Osteoblast (primary cell): ENCODE results near the gene SHROOM3. TPM values are rescaled to one million over a fixed set of nuclear protein-coding genes. Genes with fewer than 3 reads are reported as not detected.

Source experiments
- DNase-seq: peaks from one replicate; pipeline ENCODE4 v3.0.0; 2011; ENCODE audit warnings: low spot score, mixed read lengths; ENCODE audit not compliant: insufficient read length; ENCODE audit errors: missing footprints
- H2AFZ ChIP-seq: 2 replicates; pipeline ENCODE4 v1.6.0; 2011; ENCODE audit warnings: mild to moderate bottlenecking, low read length
- H3K27ac ChIP-seq: 2 replicates; pipeline ENCODE4 v1.5.1; 2011; ENCODE audit warnings: mild to moderate bottlenecking, low read depth, low read length, moderate library complexity
- H3K27me3 ChIP-seq: 2 replicates; pipeline ENCODE4 v1.6.0; 2012; ENCODE audit warnings: mild to moderate bottlenecking, control low read depth, inconsistent platforms, low read length, moderate library complexity; ENCODE audit not compliant: insufficient read depth
- H3K36me3 ChIP-seq: 2 replicates; pipeline ENCODE4 v1.5.1; 2011; ENCODE audit warnings: mild to moderate bottlenecking, low read length, control low read depth, moderate library complexity; ENCODE audit not compliant: insufficient read depth
- H3K4me1 ChIP-seq: 2 replicates; pipeline ENCODE4 v1.5.1; 2011; ENCODE audit warnings: mild to moderate bottlenecking, low read length, control low read depth, moderate library complexity; ENCODE audit not compliant: insufficient read depth
- H3K4me2 ChIP-seq: 2 replicates; pipeline ENCODE4 v1.6.0; 2011; ENCODE audit warnings: mild to moderate bottlenecking, low read length; ENCODE audit not compliant: insufficient read depth
- H3K4me3 ChIP-seq: fragments of 200-600 bp; sonication (generic); 3 replicates; pipeline ENCODE4 v1.5.1; 2012; ENCODE audit warnings: mild to moderate bottlenecking, low read length, inconsistent platforms; ENCODE audit not compliant: insufficient read depth
- H3K79me2 ChIP-seq: 2 replicates; pipeline ENCODE4 v1.6.0; 2012; ENCODE audit warnings: mild to moderate bottlenecking, low read length, control low read depth, inconsistent platforms; ENCODE audit not compliant: insufficient read depth
- H3K9me3 ChIP-seq: 2 replicates; pipeline ENCODE4 v1.5.1; 2011; ENCODE audit warnings: low read depth, low read length, control low read depth
- H4K20me1 ChIP-seq: 2 replicates; pipeline ENCODE4 v1.6.0; 2012; ENCODE audit warnings: mild to moderate bottlenecking, low read length, control low read depth; ENCODE audit not compliant: insufficient read depth
- CTCF ChIP-seq: IDR thresholded peaks from 2 replicates; pipeline ENCODE4 v1.5.1; 2011; ENCODE audit warnings: mild to moderate bottlenecking, low read depth, low read length, moderate library complexity; ENCODE audit errors: extremely low read depth
- total RNA-seq: library from RNA; depleted of rRNA; stranded (reverse); fragments of >200 nt; gene quantifications from 2 replicates; pipeline ENCODE4 v1.2.3, GENCODE V29; 2012

Gene SHROOM3
- total RNA-seq, 1 donor = 9.8 TPM

- H3K4me1 ChIP-seq = peaks cover 26% of the 10 kb centered on the region
- H3K4me2 ChIP-seq = no peak overlapping the region
- no peak for TF ChIP-seq CTCF
- H2AFZ ChIP-seq = no peak overlapping the region
- H3K9me3 ChIP-seq = no peaks in the 10 kb centered on the region
- no peaks in the 10 kb centered on the region for H4K20me1 ChIP-seq
- no peak for DNase-seq
- no peak overlapping the region for H3K27ac ChIP-seq
- H3K36me3 ChIP-seq = no peaks in the 10 kb centered on the region
- no peak overlapping the region for H3K4me3 ChIP-seq
- no peaks in the 10 kb centered on the region for H3K27me3 ChIP-seq
- H3K79me2 ChIP-seq = no peaks in the 10 kb centered on the region
Observed at GRCh38 chr4:76592460-76592859, 157.4 kb downstream of the SHROOM3 start.

GRCh38 chr4:76594173-76594572 lies 159.1 kb downstream of the SHROOM3 start:
- Histone ChIP-seq H2AFZ (no peak overlapping the region), H3K36me3 (no peaks in the 10 kb centered on the region), H4K20me1 (no peaks in the 10 kb centered on the region), H3K4me2 (no peak overlapping the region), H3K27ac (no peak overlapping the region), H3K9me3 (no peaks in the 10 kb centered on the region), H3K79me2 (no peaks in the 10 kb centered on the region), H3K27me3 (no peaks in the 10 kb centered on the region), H3K4me3 (no peak overlapping the region), H3K4me1 (peaks cover 26% of the 10 kb centered on the region)
- no peak for TF ChIP-seq CTCF
- no peak for DNase-seq

- DNase-seq = no peak
- H3K9me3 ChIP-seq = no peaks in the 10 kb centered on the region
- H2AFZ ChIP-seq = no peak overlapping the region
- H3K79me2 ChIP-seq = no peaks in the 10 kb centered on the region
- no peak for TF ChIP-seq CTCF
- no peak overlapping the region for H3K4me2 ChIP-seq
- peaks cover 13% of the 10 kb centered on the region for H3K4me1 ChIP-seq
- no peaks in the 10 kb centered on the region for H4K20me1 ChIP-seq
- H3K27ac ChIP-seq = no peak overlapping the region
- no peak overlapping the region for H3K4me3 ChIP-seq
- H3K36me3 ChIP-seq = no peaks in the 10 kb centered on the region
- H3K27me3 ChIP-seq = no peaks in the 10 kb centered on the region
Observed at GRCh38 chr4:76595435-76595834, 160.4 kb downstream of the SHROOM3 start.

GRCh38 chr4:76596713-76597112 lies 161.7 kb downstream of the SHROOM3 start:
- Histone ChIP-seq H4K20me1 (no peaks in the 10 kb centered on the region), H3K27ac (no peak overlapping the region), H3K4me2 (no peak overlapping the region), H3K27me3 (no peaks in the 10 kb centered on the region), H3K79me2 (no peaks in the 10 kb centered on the region), H3K9me3 (no peaks in the 10 kb centered on the region), H2AFZ (no peak overlapping the region), H3K36me3 (no peaks in the 10 kb centered on the region), H3K4me1 (peaks cover under 1% of the 10 kb centered on the region), H3K4me3 (no peak overlapping the region)
- DNase-seq = no peak
- TF ChIP-seq CTCF = no peak
